ENCODE measurements around the gene ARHGAP24.
A peak's percentile ranks its signal among the peaks of the same experiment; 100 is the strongest.

ARHGAP24 gene

DNA sequence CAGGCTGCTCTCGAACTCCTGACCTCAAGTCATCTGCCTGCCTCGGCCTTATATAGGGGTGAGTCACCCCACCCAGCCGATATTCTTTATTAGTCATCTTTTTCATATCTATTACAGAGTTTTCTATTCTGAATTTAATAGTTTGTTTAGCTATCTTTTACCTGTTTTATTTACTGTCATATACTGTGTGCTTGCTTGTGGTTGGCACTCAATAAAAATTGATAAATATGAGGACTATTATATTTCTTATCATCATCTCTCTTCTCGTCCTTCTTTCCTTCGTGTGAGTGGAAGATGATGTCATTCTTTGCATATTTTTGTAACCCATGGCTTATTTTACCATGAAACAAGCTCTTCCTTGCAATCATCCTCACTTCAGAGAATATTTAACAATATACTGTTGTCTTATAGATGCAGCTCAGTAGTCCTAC lies 265.5 kb downstream of the ARHGAP24 start:
- no peak for DNase-seq (ENCODE audit: low spot score)

DNA sequence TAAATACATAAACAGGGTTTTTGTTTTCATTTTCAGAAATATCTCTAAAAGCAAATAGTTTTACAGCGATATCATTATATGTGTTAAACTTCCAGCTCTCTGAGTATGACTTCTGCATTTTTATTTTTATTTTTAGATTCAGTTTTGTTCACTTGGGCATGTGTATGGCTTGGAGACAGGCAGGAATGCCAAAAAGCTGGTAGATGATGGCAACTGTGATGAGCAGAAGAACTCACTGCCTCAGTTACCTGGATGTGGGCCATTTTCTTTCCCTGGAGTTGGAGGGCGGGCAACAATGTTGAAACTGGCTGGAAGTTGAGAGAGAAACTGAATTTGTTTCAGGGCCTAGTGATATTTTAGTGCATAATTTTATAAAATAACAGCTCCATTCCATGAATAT lies 266.4 kb downstream of the ARHGAP24 start:
- DNase-seq (ENCODE audit: low spot score) = no peak

DNA sequence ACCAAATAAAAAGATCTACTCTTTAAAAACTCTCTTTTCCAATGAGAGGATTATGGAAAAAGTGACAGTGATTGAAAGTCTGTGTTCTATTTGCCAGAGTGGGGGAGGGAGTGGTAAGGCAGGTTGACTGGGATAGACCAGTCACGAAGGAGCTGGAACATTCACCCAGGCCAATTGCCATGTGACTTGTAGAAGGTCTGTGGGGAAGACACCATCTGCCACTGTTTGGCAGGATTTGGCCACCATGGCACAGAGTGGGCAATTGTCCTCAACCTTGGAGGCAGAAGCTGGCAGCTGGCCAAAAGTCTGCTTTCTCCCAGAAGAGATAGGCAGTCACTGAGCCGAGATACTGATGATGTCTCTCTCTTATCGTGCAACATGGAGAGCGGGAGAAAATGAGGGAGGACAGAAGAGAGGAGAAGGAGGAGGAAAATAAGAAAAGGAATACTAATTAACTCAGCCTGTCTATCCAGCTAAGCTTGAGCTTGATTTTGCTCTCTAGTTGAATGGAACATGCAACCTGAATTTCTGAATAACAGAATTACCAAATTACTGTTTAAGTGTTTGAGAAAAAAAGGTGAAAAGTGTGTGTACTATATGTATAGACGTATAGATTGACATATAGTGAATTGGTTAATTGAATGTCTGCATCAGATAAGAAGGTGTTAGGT lies 267.1 kb downstream of the ARHGAP24 start:
- no peak for DNase-seq (ENCODE audit: low spot score)

DNA sequence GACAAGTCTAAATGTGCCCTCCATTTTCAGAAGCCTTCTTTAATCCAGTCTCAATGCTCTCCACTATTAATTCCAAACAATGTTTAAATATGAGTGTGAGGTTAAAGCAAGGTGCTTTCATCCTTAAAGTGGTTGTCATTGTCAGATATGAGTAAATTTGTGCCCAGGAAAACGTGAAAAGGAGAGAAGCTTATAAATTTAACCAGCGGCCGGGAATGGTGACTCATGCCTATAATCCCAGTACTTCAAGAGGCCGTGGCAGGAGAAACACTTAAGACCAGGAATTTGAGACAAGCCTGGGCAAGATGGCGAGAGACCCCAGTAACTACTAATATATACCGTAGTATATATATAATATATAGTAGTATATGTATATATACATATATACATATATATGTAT lies 270.0 kb downstream of the ARHGAP24 start:
- no peak for DNase-seq (ENCODE audit: low spot score)

DNA sequence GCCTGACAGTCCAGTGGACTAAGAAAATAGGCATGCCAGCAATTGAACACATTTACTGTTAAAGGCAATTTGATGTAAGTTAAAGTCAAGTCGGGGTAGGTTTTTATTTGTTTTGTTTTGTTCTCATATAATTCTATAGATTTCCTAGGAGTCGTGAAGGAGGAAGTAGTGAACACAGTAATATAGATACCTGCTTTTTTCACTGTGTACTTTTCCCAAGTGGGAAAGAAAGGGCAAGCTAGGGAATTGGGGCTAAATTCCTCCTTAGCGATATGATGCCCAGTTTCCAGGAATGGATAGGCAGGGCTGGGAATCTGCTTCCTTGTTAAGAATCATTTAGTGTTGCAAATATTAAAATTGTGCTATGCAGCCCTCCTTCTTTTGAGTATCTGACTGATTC lies 271.0 kb downstream of the ARHGAP24 start:
- no peak for DNase-seq (ENCODE audit: low spot score)

DNA sequence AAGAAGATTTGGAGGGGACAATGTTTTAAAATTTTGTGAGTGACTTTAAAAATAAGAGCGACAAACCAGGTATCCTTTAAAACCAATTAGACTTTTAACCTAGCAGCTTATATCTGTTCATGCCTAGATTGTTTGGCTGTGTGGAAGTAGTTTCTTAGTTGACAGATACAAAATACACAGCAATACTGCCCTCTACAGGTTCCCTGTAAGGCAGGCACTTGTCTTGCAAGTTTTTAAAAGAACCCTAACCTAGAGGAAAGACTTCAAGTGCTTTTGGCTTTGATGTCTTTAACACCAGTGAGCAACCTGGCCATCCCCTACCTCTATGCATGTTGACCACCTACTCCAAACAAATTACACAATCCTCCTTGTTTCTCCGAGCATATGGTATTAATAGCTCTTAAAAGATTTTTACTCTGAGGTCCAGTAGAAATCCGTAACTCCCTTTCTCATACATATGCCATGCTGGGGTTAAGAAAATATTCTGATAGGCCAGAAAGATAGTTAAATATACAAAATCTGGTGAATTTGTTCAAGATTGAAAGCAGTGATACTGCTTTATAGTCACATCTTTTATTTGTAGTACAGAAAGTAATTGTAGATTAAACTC lies 273.0 kb downstream of the ARHGAP24 start:
- DNase-seq (ENCODE audit: low spot score) = peak; percentile 53

DNA sequence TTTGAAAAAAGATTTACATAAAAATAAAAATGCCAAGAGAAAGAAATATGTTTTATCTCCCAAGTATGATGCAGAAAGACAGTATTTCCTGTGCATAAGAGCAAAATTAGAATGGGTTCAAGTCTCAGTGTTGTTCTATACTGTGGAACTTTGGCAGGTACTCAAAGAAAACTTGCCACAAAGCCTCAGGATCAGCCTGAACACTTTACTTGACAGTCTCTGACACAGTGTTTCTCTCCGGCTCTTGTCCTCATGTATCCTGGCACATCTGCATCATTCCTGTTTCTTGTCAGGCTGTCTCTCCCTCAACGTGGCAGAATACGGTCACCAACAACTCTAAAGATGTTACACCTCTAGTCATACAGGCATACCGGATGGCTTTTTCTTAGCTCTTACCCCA lies 273.7 kb downstream of the ARHGAP24 start:
- no peak for DNase-seq (ENCODE audit: low spot score)

DNA sequence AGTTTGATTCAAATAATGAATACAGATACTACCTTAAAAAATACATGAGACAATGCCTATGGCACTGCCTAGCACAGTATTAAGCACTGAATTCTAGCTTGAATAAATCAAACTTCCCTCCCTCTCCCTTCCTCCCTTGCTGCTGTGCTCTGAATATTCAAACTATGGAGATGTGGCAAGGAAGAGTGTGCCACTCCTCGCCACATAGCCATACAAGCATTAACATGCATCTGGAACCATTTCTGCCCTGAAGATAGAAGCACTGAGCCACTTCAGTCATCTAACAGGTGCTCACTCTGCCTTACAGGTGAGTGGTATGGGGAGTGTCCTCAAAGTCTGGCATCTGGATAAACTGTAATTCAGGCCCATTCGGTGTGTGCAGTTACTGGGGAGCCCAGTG lies 276.9 kb downstream of the ARHGAP24 start:
- no peak for DNase-seq (ENCODE audit: low spot score)

DNA sequence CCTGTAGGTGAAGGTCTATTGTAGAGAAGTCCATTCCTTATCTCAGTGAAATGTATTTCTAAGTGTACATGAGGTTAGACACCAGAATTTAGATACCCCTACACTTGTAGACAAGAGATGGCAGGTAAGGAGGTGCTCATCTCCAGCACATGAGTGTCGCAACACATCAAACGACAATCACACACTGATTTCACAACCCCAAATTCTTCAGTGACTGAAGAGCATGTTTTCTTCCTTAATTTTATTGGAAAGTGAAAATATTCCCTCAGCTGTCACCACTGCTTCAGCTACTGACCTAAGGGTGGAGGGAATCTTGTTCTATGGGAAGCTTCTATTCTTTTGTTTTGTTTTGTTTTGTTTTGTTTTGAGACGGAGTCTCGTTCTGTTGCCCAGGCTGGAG lies 280.3 kb downstream of the ARHGAP24 start:
- DNase-seq (ENCODE audit: low spot score) = no peak

DNA sequence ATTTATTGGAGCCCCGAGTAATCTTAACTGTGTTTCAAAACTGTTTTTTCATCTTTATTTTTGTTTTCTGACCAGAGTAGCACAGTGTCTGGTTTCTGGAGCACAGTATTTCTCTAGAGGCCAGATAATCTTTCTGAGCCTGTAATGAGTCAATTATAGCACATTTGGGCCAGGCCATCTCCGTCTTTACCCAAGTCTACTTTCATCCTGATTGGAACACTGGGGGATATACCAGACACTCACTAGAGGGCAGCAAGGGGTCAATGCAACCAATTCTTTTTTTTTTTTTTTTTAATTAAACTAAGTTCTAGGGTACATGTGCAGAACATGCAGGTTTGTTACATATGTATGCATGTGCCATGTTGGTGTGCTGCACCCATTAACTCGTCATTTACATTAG lies 282.0 kb downstream of the ARHGAP24 start:
- peak; percentile 31 for DNase-seq (ENCODE audit: low spot score)

DNA sequence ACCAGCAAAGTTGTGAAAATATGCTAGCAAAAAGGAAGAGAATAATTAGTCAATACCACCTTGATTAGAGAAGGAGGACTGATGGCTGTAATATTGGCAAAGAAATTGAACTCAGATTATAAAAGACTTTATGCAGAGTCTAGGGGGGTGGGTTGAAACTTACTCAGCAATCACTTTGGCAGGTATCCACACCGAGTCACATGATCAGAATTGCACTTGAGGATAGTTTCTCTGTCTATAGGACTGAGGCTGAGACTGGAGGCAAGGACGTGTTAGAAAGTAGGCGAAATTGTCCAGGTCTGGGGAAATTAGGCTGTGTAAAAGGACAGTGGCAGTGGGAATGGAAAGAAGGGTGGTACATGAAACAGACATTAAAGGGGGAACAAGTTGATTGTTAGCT lies 284.4 kb downstream of the ARHGAP24 start:
- DNase-seq (ENCODE audit: low spot score) = no peak

DNA sequence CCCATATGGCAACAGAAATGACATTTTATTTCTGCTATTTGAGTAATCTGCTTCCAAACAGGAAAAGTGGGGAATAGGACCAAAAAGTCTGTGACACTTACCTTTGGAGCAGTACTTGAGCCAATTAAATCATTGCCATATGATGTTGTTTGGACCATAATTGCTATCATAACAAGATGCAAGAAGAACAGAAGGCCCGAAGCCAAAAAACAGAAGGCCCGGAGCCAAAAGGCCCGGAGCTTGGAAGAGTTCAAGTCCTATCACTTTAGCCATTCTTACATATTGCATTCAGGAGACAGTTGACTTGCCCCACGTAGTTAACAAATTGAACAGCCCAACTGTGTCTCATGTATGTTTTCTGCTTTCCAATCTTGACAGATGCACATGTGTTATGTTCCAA lies 285.6 kb downstream of the ARHGAP24 start:
- DNase-seq (ENCODE audit: low spot score) = no peak

DNA sequence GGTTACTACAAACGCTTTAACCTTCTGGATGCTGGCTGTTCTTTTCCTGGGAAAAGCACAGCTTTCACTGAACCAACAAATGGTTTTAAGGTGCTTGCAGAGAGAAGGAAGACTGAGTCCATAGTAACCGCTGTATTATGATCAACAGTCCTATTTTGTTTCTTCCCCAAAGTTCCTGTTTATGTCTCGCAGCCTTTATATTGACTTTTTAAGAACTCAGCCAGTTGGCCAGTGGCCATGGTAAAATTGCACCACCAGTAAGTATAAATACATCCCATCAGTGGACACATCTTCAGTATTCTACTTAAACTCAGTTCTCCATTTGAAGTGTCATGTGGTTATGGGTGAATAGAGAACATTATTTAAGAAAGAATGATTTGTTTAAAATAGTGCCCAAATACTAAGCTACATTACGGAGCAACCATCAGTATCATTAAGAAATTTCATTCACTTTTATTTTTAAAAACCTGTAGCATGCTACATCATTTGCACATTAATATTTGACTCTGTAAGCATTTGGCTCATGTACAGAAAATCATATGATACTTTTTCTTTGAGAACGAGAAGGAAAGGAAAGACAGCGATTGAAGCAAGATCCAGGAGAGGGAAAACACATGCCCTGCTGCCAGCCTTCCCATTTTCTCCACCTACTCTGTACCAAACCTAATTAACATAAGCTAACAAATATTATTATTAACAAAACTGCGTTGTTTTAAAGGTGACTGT lies 287.0 kb downstream of the ARHGAP24 start:
- no peak for DNase-seq (ENCODE audit: low spot score)

DNA sequence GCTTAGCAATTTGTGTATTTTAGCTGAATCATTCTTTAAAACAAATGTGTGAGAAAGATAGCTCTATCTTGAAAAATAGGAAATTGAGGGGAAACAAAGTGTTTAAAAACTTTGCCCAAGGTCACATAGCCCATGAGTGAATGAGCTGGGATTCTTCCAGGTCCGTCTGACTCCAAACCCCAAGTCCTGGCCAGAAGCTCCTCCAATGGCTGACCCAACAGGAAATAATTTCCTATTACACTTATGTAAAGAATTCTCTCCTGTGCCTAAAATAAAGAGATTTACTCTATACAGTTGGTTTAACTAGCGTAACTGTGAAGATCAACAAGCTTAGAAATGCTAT lies 287.6 kb downstream of the ARHGAP24 start:
- no peak for DNase-seq (ENCODE audit: low spot score)

DNA sequence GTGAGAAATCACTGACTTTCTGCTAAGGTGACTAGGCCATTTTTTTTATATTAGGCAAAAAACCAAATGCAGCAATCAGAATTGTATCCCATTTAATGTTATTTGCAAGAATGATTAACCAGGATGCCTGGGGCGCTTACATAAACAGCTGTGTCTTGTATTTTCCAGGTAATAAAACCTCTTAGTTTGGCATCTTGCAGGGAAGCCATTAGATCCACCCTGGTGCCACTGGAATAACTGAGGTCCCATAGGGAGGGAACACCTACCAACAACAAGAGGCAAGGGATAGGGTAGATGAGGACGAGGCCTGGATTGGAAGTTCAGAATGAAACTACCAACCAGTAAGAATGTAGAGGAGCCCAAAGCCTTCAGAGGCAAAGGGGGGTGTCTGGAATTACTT lies 288.3 kb downstream of the ARHGAP24 start:
- no peak for DNase-seq (ENCODE audit: low spot score)

DNA sequence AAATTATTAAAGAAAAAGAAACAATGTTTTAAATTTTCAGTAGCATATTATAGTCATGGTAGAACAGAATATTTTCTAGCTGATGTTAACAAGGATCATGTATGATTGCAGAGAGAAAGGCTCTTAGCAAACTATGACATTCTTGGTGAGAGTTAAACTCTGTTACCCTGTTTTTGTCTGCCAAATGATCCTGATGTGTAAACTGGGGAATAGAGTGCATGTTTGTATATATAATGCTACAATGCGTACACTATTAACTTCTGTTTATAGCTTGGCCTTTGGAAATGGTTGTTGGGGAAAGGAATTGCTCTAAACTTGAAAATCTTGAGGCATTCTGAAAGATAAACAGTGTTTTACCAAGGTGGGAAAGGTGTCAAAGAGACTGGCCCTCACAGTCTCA lies 292.7 kb downstream of the ARHGAP24 start:
- DNase-seq (ENCODE audit: low spot score) = no peak

DNA sequence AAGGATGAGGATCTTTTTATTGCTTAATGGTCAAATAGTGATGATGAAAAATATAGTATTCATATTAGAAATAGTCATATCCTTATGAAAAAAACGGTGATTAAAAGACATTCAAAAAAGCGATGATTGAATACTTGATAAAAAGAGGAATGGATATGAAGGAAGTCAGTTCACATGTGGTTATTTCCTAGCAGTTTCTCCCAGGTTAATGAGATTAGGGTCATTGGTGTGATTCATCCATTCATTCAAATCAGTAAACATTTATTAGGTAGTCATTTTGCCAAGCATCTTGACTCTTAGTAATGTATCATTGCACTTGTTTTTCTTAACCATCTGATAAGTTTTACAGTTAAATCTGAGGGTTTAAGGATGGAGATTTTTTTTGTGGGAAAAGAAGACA lies 294.1 kb downstream of the ARHGAP24 start:
- DNase-seq (ENCODE audit: low spot score) = no peak

DNA sequence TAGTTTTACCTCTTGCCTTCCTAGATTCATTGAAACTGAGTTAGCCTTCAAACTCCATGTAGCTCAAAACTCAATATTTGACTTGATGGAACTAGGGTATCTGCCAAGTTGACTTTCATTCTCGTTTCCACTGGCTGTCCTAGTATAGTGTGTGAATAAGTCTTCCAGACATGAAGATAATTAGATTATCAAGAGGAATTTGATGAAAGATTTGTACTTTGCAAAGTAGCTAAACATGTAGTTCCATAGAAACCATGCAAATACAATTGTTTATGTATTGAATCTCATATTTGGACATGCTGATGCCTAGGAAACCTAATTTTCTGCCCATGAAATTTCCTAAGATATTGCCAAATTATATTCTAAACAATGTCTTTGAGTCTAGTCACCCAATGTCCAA lies 297.5 kb downstream of the ARHGAP24 start:
- no peak for DNase-seq (ENCODE audit: low spot score)

DNA sequence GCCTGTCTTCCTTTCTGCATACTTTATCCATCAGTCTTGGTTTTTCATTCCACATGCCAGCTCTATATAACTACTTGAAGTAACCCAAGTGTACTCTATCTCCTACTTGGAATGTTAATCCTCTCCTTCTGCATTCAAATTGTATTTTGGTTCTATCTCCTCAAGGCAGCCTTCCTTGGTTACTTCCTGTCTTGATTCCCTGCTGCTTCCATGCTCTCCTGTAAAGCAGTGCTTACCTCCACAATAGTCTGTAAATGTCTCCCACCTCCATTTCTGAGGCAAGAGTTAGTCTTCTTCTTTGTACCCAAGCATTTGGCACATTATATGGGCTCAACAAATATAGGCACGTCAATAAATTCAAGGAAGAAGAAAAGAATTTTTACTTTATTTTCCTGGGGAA lies 298.4 kb downstream of the ARHGAP24 start:
- peak; percentile 11 for DNase-seq (ENCODE audit: low spot score)

DNA sequence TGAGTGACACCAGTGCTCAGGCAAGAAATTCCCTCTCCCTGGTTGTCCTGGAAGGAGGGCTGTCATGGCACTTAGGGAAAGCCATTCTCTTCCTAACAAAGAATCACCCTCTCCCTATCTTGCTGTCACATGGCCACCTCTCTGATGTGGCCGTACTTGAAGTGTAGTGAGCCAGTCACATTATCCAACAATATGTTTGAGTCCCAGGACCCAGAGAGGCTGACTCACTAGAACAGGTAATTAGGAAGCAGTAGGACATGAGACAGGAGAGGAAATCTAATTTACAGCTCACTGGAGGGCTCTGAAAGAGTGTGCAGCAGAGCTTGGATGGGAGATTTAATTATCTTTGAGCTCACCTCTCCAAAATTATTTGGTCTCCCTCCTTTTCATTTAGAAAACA lies 299.1 kb downstream of the ARHGAP24 start:
- DNase-seq (ENCODE audit: low spot score) = no peak

DNA sequence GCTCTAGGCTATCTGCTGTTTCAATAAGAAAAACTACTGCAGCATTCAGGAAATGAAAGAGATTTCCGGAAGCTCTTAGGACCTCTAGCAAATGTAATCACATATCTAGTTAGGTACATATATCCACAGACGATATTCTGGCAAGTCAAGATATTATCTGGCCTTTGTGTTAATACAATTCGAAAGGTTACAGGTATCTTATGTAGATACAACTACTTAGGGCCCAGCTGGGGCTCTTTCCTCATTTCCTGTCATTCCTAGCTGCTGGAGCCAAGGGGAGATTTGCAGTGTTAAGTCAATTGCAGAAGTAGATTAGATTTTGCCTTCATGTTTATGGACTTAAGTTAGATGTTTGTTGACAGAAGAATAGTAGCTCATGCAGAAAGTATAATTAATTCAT lies 299.5 kb downstream of the ARHGAP24 start:
- peak; percentile 6 for DNase-seq (ENCODE audit: low spot score)

DNA sequence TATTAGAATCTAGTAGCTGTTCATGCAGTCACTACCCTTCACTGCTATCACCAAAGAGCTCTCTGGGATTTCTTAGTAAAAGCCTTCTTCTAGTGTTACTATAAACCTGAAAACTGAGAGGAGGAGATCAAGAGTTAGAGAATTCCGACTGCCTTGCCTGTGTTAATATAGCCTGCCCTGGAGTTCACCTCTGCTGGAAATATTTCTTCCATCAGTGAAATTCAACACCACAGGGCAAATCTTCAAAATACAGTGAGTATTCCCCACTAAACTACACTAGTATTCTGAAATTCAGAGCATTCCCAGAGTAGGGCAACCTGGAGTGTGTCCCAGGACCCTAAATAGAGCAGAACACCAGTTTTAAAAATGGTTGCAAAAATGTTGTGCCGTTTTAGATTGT lies 301.1 kb downstream of the ARHGAP24 start:
- no peak for DNase-seq (ENCODE audit: low spot score)

DNA sequence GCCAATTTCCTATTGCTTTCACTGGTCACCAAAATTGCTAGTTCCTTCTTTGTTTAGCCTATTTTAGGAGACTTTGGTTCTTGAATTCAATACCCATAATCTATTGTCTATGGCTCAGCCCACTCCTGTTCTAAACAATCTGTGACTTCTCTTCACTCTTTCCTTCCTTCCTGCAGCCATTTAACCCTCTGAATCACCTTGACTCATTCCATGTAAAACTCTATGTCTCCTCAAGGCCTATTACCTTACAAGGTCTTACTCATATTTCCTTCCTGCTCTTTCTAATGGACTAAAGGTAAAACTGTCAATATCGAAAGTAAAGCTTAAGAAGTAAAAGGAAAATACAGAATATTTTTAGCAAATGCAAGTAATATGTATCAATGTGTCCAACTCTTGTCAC lies 301.6 kb downstream of the ARHGAP24 start:
- DNase-seq (ENCODE audit: low spot score) = no peak
